Body of pancreas (tissue), 4 donors: ENCODE measurements around the gene NOC2L. TPM values are rescaled to one million over a fixed set of nuclear protein-coding genes. Genes with fewer than 3 reads are reported as not detected.
A peak's percentile ranks its signal among the peaks of the same experiment; 100 is the strongest.

Experiments
- ATAC-seq: fragments of 150-250 bp; one replicate; pipeline ENCODE4 v1.9.1; 2016
- DNase-seq, 4 donors: peaks; one replicate each; pipeline ENCODE4 v3.0.0-alpha.2; 2019
- H3K27ac ChIP-seq, 4 donors: fragments of 200-600 bp; sonication (generic); 1 replicate in 3 of 4; 2 replicates in 1 of 4; pipeline versions ENCODE4 v1.5.1 to v1.6.1; 2016 to 2019; ENCODE audit warnings: mild to moderate bottlenecking in 1 of 4, mixed read lengths in 1 of 4, moderate library complexity in 1 of 4
- H3K27me3 ChIP-seq, 2 donors: fragments of 200-600 bp; sonication (generic); one replicate each; pipeline ENCODE4 v1.6.0; 2016; ENCODE audit warnings: mild to moderate bottlenecking in 1 of 2
- H3K36me3 ChIP-seq, 2 donors: fragments of 200-600 bp; sonication (generic); replicated peaks in 1 of 2; 2 replicates each; pipeline ENCODE4 v1.5.1; 2016; ENCODE audit warnings: low read depth in 2 of 2; ENCODE audit not compliant: insufficient read depth in 1 of 2
- H3K4me1 ChIP-seq: fragments of 200-600 bp; sonication (generic); one replicate; pipeline ENCODE4 v1.6.0; 2016
- H3K4me3 ChIP-seq, 2 donors: fragments of 200-600 bp; sonication (generic); 1 replicate in 1 of 2; 2 replicates in 1 of 2; pipeline ENCODE4 v1.5.1; 2016 to 2019
- H3K9me3 ChIP-seq, 3 donors: fragments of 200-600 bp; sonication (generic); 1 replicate in 2 of 3; 2 replicates in 1 of 3; pipeline ENCODE4 v1.5.1; 2016
- POLR2A ChIP-seq, 3 donors: fragments of 450-650 bp; IDR thresholded peaks; one replicate each; pipeline ENCODE4 v1.6.1; 2016; ENCODE audit warnings: antibody characterized with exemption in 3 of 3, mild to moderate bottlenecking in 2 of 3
- WGBS, 2 donors: methylation state at CpG; one replicate each; pipeline ENCODE4 v1.1.5; 2017; 5-methylcytosine and 5-hydroxymethylcytosine counted together
- intact Hi-C: fragments of 100-400 bp; cut with DNase I; formaldehyde crosslinking; loops from one replicate; pipeline ENCODE4 v1.15.1; 2023
- total RNA-seq, 2 donors: library from RNA; depleted of rRNA; stranded (reverse); fragments of >200 nt; gene quantifications; one replicate each; pipeline ENCODE4 v1.1.0, GENCODE V29; 2016
- TF ChIP-seq, protein P1 (sequence below), 7 experiments: fragments of 450-650 bp in 4 of 7; fragments of 200-600 bp in 3 of 7; sonication (generic) in 3 of 7; IDR thresholded peaks; one replicate each; pipeline ENCODE4 v1.5.1; 2016 to 2019; ENCODE audit warnings: antibody characterized with exemption in 7 of 7

NOC2L gene
- total RNA-seq, 2 donors from 2014 or later, result 30.6 to 32.3 TPM

DNA sequence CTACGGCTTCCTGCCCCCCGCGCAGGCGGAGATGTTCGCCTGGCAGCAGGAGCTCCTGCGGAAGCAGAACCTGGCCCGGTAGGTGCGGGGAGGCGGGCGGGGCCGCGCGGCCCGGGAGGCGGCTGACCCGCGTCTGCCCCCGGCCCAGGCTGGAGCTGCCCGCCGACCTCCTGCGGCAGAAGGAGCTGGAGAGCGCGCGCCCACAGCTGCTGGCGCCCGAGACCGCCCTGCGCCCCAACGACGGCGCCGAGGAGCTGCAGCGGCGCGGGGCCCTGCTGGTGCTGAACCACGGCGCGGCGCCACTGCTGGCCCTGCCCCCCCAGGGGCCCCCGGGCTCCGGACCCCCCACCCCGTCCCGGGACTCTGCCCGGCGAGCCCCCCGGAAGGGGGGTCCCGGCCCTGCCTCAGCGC is 16.6 kb downstream of the NOC2L start:
- peak overlapping the region in 2 of 4 donors; percentile 13 to 53 for H3K27ac ChIP-seq
- intact Hi-C loops, result no loop called here
- H3K4me1 ChIP-seq, result peaks cover 39% of the 10 kb centered on the region
- H3K36me3 ChIP-seq, result peaks cover 5 to 7% of the 10 kb centered on the region in 2 donors
- ATAC-seq, result no peak
- TF ChIP-seq, protein P1, sequence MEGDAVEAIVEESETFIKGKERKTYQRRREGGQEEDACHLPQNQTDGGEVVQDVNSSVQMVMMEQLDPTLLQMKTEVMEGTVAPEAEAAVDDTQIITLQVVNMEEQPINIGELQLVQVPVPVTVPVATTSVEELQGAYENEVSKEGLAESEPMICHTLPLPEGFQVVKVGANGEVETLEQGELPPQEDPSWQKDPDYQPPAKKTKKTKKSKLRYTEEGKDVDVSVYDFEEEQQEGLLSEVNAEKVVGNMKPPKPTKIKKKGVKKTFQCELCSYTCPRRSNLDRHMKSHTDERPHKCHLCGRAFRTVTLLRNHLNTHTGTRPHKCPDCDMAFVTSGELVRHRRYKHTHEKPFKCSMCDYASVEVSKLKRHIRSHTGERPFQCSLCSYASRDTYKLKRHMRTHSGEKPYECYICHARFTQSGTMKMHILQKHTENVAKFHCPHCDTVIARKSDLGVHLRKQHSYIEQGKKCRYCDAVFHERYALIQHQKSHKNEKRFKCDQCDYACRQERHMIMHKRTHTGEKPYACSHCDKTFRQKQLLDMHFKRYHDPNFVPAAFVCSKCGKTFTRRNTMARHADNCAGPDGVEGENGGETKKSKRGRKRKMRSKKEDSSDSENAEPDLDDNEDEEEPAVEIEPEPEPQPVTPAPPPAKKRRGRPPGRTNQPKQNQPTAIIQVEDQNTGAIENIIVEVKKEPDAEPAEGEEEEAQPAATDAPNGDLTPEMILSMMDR (IDR thresholded peaks at IDR 0.05), result no peak
- 1% methylated on average over 43 of the region's 48 CpGs; no CpG with 5 or more reads in 1 of the 2 donors for WGBS, 2 donors
- H3K27me3 ChIP-seq, result peaks cover 0 to 26% of the 10 kb centered on the region in 2 donors
- DNase-seq, result no peak
- H3K4me3 ChIP-seq, result no peak overlapping the region
- H3K9me3 ChIP-seq, result no peaks in the 10 kb centered on the region

DNA sequence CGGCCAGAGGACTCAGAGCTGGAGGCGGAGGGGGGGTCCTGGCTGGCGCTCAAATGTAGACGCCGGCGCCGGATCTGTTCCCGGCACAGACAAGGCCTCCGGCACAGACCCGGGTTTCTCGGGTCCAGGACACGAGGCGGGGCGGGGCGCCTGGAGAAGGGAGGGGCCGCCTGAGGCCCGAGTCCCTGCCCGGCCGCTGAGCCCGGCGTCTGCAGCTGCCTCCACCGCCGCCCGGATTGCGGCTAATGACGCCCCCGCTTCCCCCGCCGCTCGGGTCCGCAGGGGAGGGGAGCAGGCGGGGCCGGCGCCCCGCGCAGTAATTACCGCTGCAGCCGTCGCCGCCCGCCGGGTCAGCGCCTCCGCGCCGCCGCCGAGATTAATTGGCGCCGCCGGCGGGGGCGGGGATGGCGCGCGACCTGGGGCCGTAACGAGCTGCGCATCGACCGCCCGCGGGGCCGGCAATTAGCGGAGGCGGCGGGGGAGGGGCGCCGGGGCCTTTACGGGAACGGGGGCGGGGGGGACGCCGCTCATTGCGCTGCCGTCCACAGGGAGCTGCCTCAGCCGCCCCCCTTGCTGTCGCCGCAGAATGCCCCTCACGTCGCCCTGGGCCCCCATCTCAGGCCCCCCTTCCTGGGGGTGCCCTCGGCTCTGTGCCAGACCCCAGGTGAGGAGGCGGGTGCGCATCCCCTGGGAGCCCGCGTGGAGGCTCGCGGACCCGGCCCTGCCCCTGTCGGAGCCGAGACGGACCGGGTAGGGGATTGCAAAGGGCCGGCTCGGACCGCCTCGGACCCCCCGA is 17.3 kb downstream of the NOC2L start:
- ATAC-seq (peak; percentile 30), DNase-seq (peak; percentile 50 to 67 (median 60))
- peaks cover 0 to 26% of the 10 kb centered on the region in 2 donors for H3K27me3 ChIP-seq
- TF ChIP-seq POLR2A (IDR thresholded peaks at IDR 0.05), result no peak
- TF ChIP-seq, protein P1 (IDR thresholded peaks at IDR 0.05), result no peak
- no peak overlapping the region for H3K4me3 ChIP-seq
- intact Hi-C loops, result no loop called here
- H3K27ac ChIP-seq, result peak overlapping the region in 1 of 4 donors; percentile 53
- no peaks in the 10 kb centered on the region for H3K9me3 ChIP-seq
- H3K36me3 ChIP-seq, result peaks cover 4 to 5% of the 10 kb centered on the region in 2 donors
- WGBS, 2 donors, result 0 to 20% methylated on average over 1 to 40 of the region's 98 CpGs
- H3K4me1 ChIP-seq, result peaks cover 39% of the 10 kb centered on the region

DNA sequence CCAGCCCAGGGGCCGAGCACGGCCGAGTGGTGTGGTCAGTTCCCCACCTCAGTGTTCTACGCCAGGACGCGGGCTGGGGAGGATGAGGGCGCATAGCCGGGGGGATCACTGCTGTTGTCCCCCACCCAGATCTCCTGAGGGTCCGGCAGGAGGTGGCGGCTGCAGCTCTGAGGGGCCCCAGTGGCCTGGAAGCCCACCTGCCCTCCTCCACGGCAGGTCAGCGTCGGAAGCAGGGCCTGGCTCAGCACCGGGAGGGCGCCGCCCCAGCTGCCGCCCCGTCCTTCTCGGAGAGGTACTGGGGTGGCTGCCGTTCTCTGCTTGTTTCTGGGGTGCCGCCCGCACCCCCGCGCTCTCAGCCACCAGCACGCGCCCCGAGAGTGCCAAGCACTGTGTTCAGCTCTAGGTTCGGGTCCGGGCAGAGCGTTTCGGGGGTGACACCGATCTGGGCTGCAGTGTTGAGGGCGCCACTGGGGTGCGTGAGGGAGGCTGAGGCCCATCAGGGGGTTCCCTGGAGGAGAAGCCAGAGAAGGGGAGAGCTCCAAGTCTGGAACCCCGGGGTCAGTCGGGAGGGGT is 18.0 kb downstream of the NOC2L start:
- peaks cover 0 to 5% of the 10 kb centered on the region in 2 donors for H3K36me3 ChIP-seq
- no peak for ATAC-seq
- TF ChIP-seq POLR2A (IDR thresholded peaks at IDR 0.05), result no peak
- TF ChIP-seq, protein P1 (IDR thresholded peaks at IDR 0.05), result no peak
- no peak for DNase-seq
- H3K27ac ChIP-seq, result peak overlapping the region in 1 of 4 donors; percentile 53
- WGBS, 2 donors, result 4 to 5% methylated on average over 14 to 35 of the region's 36 CpGs
- H3K4me1 ChIP-seq, result peaks cover 39% of the 10 kb centered on the region
- no peak overlapping the region for H3K4me3 ChIP-seq
- peaks cover 0 to 31% of the 10 kb centered on the region in 2 donors for H3K27me3 ChIP-seq
- H3K9me3 ChIP-seq, result no peaks in the 10 kb centered on the region
- intact Hi-C loops, result no loop called here

DNA sequence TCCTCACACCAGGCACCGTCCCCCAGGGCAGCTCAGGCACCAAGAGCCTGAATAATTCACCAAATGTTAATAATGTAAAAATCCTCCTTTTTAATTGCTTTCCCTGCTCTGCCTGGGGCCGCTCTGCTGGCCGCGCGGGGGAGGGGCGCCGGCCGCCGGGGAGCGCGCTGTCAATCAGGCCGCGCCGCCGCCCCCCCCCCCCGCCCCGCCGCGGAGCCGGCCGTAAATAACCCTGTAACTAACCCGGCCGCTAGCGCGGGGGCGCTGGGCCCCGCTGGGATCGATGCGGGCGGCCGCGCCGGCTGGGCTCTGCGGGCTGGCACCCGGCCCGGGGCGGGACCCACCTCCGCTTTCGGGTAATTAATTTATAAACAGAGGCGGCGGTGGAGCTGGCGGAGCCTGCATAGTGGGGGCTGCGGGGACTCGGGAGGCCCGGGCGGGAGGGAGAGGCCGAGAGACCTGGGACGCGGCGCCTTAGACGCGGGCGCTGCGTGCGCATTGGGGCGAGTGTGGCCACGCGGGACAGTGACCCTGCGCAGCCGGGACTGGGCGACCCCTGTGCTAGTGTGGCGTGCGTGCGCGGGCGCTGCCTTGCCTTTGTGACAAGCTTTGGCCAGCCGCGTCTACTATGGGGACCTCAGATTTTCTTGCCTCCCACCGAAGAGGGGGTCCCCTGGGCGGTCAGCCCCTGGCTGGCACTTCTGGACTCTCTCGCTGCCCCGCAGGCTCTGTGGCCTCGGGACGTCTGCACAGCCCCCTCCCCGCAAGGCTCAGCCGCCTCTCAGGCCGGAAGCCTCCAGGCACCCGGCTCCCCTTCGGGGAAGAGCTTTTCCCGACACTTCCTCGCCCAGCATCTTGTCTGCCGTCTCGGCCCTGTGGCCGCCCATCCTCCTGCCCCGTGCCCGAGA is 18.7 kb downstream of the NOC2L start:
- H3K36me3 ChIP-seq, result peaks cover 0 to 3% of the 10 kb centered on the region in 2 donors
- peak; percentile 41 for ATAC-seq
- DNase-seq, result peak; percentile 47 to 82 (median 74)
- no peak overlapping the region for H3K4me3 ChIP-seq
- H3K27me3 ChIP-seq, result peaks cover 0 to 38% of the 10 kb centered on the region in 2 donors
- WGBS, 2 donors, result 0 to 1% methylated on average over 7 to 77 of the region's 86 CpGs
- H3K27ac ChIP-seq, result peak overlapping the region in 1 of 4 donors; percentile 53
- intact Hi-C loops, result no loop called here
- H3K9me3 ChIP-seq, result no peaks in the 10 kb centered on the region
- peaks cover 43% of the 10 kb centered on the region for H3K4me1 ChIP-seq
- no peak for TF ChIP-seq POLR2A (IDR thresholded peaks at IDR 0.05)
- TF ChIP-seq, protein P1 (IDR thresholded peaks at IDR 0.05), result peak in 2 of 7 experiments; percentile 23 to 36
